Gastrocnemius medialis (tissue), 4 donors: Measurements from ENCODE around the gene LMAN2L.

Source experiments
- CTCF ChIP-seq, 5 experiments: fragments of 450-650 bp in 3 of 5; fragments of 200-600 bp in 2 of 5; sonication (generic) in 2 of 5; IDR thresholded peaks in 4 of 5; conservative IDR thresholded peaks in 1 of 5; 1 replicate in 4 of 5; 2 replicates in 1 of 5; pipeline ENCODE4 v1.5.1; 2016 to 2019; ENCODE audit warnings: antibody characterized with exemption in 5 of 5, mild to moderate bottlenecking in 3 of 5, moderate library complexity in 3 of 5
- POLR2A ChIP-seq, 2 donors: fragments of 450-650 bp; IDR thresholded peaks; one replicate each; pipeline ENCODE4 v1.6.1; 2017; ENCODE audit warnings: antibody characterized with exemption in 2 of 2, mild to moderate bottlenecking in 2 of 2, moderate library complexity in 2 of 2

GRCh38 chr2:96664366-96664925, 75.4 kb downstream of the LMAN2L start:
- TF ChIP-seq CTCF (IDR thresholded peaks at IDR 0.05 in 4 of 5, conservative IDR thresholded peaks at IDR 0.05 in 1 of 5) (no peak), POLR2A (IDR thresholded peaks at IDR 0.05) (no peak)
